Nephron progenitor cell (in vitro differentiated cells): ENCODE data around the gene KCNK5.

Experiments
- DNase-seq: peaks from one replicate; pipeline ENCODE4 v3.0.0; 2021
- H3K27ac Mint-ChIP-seq: 2 replicates; pipeline ENCODE4 v1.8.0; 2021; ENCODE audit warnings: mild to moderate bottlenecking, moderate library complexity, mixed read lengths
- H3K27me3 Mint-ChIP-seq: 2 replicates; pipeline ENCODE4 v1.8.0; 2021; ENCODE audit warnings: mild to moderate bottlenecking, low read depth, mixed read lengths; ENCODE audit not compliant: poor library complexity
- H3K36me3 Mint-ChIP-seq: 2 replicates; pipeline ENCODE4 v1.8.0; 2021; ENCODE audit warnings: low read depth, mixed read lengths
- H3K4me1 Mint-ChIP-seq: 2 replicates; pipeline ENCODE4 v1.8.0; 2021; ENCODE audit warnings: mixed read lengths
- H3K4me3 Mint-ChIP-seq: 2 replicates; pipeline ENCODE4 v1.8.0; 2021; ENCODE audit warnings: mild to moderate bottlenecking, moderate library complexity, mixed read lengths
- H3K9me3 Mint-ChIP-seq: 2 replicates; pipeline ENCODE4 v1.8.0; 2021; ENCODE audit warnings: mild to moderate bottlenecking, moderate library complexity, mixed read lengths
- TF ChIP-seq, protein P1 (sequence below): fragments of 200-600 bp; sonication (generic); IDR thresholded peaks from 2 replicates; pipeline ENCODE4 v1.5.0; 2021; ENCODE audit warnings: antibody characterized with exemption

KCNK5 gene

DNA sequence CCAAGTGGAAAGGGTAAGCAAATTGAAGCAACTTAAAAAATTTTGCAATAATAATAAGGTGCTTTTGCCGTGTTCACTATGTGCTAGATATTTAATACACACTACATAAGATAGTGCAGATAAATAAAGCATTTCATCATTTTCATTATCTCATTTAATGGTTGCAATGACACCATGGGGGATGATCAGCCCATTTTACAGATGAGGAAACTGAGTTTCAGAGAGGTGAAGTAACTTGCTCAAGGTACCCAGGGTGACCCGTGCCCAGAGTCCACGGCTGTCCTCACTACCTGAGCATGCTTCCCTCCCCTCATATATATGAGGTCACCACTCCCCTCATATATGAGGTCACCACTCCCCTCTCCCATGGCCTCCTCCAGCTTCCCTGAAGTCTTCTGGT lies 7.5 kb upstream of the KCNK5 start:
- TF ChIP-seq, protein P1, sequence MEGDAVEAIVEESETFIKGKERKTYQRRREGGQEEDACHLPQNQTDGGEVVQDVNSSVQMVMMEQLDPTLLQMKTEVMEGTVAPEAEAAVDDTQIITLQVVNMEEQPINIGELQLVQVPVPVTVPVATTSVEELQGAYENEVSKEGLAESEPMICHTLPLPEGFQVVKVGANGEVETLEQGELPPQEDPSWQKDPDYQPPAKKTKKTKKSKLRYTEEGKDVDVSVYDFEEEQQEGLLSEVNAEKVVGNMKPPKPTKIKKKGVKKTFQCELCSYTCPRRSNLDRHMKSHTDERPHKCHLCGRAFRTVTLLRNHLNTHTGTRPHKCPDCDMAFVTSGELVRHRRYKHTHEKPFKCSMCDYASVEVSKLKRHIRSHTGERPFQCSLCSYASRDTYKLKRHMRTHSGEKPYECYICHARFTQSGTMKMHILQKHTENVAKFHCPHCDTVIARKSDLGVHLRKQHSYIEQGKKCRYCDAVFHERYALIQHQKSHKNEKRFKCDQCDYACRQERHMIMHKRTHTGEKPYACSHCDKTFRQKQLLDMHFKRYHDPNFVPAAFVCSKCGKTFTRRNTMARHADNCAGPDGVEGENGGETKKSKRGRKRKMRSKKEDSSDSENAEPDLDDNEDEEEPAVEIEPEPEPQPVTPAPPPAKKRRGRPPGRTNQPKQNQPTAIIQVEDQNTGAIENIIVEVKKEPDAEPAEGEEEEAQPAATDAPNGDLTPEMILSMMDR, result no peak
- Mint-ChIP-seq H3K27me3 (peaks cover 2% of the 10 kb centered on the region), H3K4me3 (no peak overlapping the region), H3K36me3 (no peaks in the 10 kb centered on the region), H3K4me1 (peaks cover 25% of the 10 kb centered on the region), H3K27ac (no peak overlapping the region), H3K9me3 (no peaks in the 10 kb centered on the region)
- DNase-seq, result no peak

DNA sequence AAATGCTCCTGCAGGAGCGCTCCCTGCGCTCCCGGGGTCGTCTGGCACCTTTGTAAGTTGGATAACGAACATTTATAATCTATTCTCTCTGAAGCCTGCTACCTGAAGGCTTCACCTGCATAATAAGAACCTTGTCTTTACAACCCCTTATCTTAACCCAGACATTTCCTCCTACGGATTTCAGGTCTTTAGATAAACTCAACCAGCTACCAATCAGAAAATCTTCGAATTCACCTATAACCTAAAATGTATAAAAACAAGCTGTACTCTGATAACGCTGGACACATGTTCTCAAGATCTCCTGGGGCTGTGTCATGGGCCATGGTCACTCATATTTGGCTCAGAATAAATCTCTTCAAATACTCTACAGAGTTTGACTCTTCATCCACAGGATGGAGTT lies 4.1 kb upstream of the KCNK5 start:
- no peaks in the 10 kb centered on the region for H3K36me3 Mint-ChIP-seq
- H3K27me3 Mint-ChIP-seq, result peaks cover 2% of the 10 kb centered on the region
- no peaks in the 10 kb centered on the region for H3K9me3 Mint-ChIP-seq

DNA sequence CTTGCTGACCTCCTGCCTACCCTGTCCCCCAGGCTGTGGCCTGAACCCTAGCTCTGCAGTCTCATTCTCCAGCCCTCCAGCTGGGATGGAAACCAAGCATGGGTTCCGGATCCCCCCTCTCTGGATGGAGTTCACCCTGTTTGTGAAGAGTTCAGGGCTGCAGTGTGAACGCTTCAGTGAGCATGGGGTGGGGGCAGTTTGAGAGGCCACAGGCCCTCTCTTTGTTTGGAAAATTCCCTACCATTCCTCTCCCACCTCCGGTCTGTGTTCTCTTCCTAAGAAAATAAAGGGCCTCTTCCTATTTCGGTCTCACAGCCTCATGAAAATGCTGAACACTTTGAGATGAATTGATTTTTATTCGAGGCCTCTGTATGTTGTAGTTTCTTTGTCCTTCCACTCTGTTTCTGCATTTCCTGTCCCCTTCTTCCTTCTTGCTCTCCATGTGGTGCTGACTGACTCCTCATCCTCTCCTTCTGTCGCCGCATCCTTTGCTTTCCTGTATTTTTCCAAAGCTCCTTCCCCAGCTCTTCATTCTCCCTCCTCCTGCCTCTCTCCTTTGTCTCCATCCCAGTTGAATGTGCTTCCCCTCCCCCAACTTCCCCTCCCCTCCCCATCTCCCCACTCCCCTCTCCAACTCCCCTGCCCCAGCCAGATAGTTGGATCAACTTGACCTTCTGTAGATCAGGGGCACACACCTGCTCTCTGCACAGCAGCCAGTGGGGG lies 2.4 kb upstream of the KCNK5 start:
- peaks cover 17% of the 10 kb centered on the region for H3K27me3 Mint-ChIP-seq
- no peaks in the 10 kb centered on the region for H3K36me3 Mint-ChIP-seq

More for the DNA sequence above, 4.1 kb upstream of the KCNK5 start:
- TF ChIP-seq, protein P1, result no peak
- Mint-ChIP-seq H3K4me3 (no peak overlapping the region), H3K27ac (no peak overlapping the region), H3K4me1 (peaks cover 40% of the 10 kb centered on the region)
- no peak for DNase-seq

DNA sequence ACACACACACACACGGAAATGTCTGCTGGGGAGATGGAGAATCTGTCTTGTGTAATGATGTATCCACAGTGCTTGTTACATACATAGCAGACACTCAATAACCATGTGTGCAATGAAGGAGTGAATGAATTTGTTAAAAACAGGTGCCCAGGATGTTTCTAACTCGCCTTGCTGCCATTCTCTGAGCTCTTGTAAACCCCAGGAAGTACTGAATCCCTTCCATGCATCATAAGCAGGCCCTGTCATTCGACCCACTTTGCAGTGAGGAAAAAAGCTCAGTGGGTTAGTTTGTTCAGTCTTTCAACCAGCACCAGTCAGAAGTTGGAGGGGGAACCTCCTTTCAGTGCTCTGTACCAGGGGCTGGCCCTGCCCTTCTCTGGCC lies 1.4 kb upstream of the KCNK5 start:
- TF ChIP-seq, protein P1, result no peak
- Mint-ChIP-seq H3K9me3 (no peaks in the 10 kb centered on the region), H3K27me3 (peaks cover 26% of the 10 kb centered on the region), H3K27ac (no peak overlapping the region), H3K4me3 (peak overlapping the region; percentile 73), H3K4me1 (peaks cover 66% of the 10 kb centered on the region), H3K36me3 (peaks cover 8% of the 10 kb centered on the region)
- DNase-seq, result no peak

More for the DNA sequence above, 2.4 kb upstream of the KCNK5 start:
- H3K4me3 Mint-ChIP-seq, result peak overlapping the region; percentile 64
- H3K9me3 Mint-ChIP-seq, result no peaks in the 10 kb centered on the region
- TF ChIP-seq, protein P1, result no peak
- DNase-seq, result no peak
- peaks cover 56% of the 10 kb centered on the region for H3K4me1 Mint-ChIP-seq
- peak overlapping the region; percentile 99 for H3K27ac Mint-ChIP-seq

DNA sequence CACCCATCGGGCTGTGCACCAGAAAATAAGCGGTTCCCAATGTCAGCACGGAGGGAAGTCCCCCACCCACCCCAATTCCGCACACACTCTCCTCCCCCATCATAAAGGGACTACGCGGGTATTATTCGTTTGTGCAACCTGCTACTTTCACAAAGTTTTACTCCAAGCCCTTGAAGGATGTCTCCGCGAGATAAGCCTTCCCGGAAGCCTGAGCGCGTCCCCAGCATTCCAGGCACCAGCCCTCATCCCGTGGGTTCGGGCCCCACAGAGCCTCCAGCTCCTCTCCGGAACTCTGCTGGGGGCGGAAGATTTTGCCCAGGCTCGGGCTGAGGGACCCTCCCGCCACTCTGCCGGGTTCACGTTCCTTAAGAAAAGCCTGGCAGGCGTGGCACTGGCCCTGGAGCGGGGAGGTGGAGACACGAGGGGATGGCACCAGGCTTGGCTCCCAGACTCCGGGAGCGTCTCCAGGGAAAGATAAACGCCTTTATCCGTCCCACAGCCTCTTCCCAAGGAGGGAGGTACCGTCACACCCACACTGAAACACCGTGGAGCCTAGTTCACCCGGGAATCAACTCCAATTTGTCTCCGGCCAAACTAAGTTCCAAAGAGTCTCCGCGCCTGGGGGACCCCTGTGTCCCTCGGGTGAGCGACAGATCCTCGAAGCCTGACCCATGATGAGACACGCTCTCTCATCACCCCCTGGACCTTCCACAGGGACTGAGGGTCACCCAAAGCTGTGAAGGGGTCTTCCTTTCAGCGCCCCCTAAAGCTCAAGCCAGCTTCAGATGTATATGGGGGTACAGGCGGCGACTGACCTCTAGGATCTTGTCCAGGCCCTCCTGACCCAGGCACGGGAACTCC lies 934 bp downstream of the KCNK5 start:
- Mint-ChIP-seq H3K27me3 (peaks cover 24% of the 10 kb centered on the region), H3K27ac (peak overlapping the region; percentile 29), H3K9me3 (no peaks in the 10 kb centered on the region), H3K4me1 (peaks cover 86% of the 10 kb centered on the region), H3K4me3 (peak overlapping the region; percentile 80), H3K36me3 (peaks cover 22% of the 10 kb centered on the region)
- TF ChIP-seq, protein P1, result no peak
- DNase-seq, result no peak
